CD14-positive monocyte (primary cell): Measurements from ENCODE around the gene HAUS5. TPM values are rescaled to one million over a fixed set of nuclear protein-coding genes. Genes with fewer than 3 reads are reported as not detected.

Experiments used
- DNase-seq, 3 donors: peaks; one replicate each; pipeline ENCODE4 v3.0.0-alpha.2; 2011 to 2022
- H2AFZ ChIP-seq: 2 replicates; pipeline ENCODE4 v1.6.0; 2012; ENCODE audit warnings: mild to moderate bottlenecking, low read depth, low read length, inconsistent platforms; ENCODE audit not compliant: insufficient read depth, poor library complexity, severe bottlenecking
- H3K27ac ChIP-seq, 2 donors: 1 replicate in 1 of 2; 2 replicates in 1 of 2; pipeline ENCODE4 v1.5.1; 2012 to 2013; ENCODE audit warnings: low read length in 2 of 2, control low read depth in 1 of 2, inconsistent platforms in 1 of 2, low read depth in 1 of 2, mild to moderate bottlenecking in 1 of 2
- H3K27me3 ChIP-seq, 2 donors: one replicate each; pipeline versions ENCODE4 v1.6.0 to v1.6.1; 2011 to 2013; ENCODE audit warnings: low read length in 2 of 2; ENCODE audit not compliant: control insufficient read depth in 2 of 2, insufficient read depth in 2 of 2
- H3K36me3 ChIP-seq, 2 donors: replicated peaks in 1 of 2; 1 replicate in 1 of 2; 2 replicates in 1 of 2; pipeline versions ENCODE4 v1.5.1 to v1.6.1; 2012 to 2013; ENCODE audit warnings: low read length in 2 of 2, control low read depth in 1 of 2, inconsistent platforms in 1 of 2, mild to moderate bottlenecking in 1 of 2; ENCODE audit not compliant: insufficient read depth in 2 of 2, control insufficient read depth in 1 of 2
- H3K4me1 ChIP-seq, 2 donors: 1 replicate in 1 of 2; 2 replicates in 1 of 2; pipeline versions ENCODE4 v1.5.1 to v1.6.1; 2012 to 2013; ENCODE audit warnings: low read length in 2 of 2, control low read depth in 1 of 2, inconsistent platforms in 1 of 2, mild to moderate bottlenecking in 1 of 2, moderate library complexity in 1 of 2; ENCODE audit not compliant: insufficient read depth in 2 of 2, control insufficient read depth in 1 of 2
- H3K4me2 ChIP-seq: replicated peaks from 2 replicates; pipeline ENCODE3; 2012; ENCODE audit warnings: low read length, moderate library complexity, mild to moderate bottlenecking; ENCODE audit not compliant: poor library complexity, severe bottlenecking; ENCODE audit errors: extremely low read depth
- H3K4me3 ChIP-seq, 3 experiments: fragments of 200-600 bp in 1 of 3; sonication (generic) in 1 of 3; replicated peaks in 1 of 3; 1 replicate in 2 of 3; 2 replicates in 1 of 3; pipeline ENCODE4 v1.5.1; 2011 to 2013; ENCODE audit warnings: low read length in 3 of 3, mild to moderate bottlenecking in 3 of 3, control low read depth in 2 of 3, low read depth in 2 of 3, inconsistent platforms in 1 of 3, moderate library complexity in 1 of 3
- H3K79me2 ChIP-seq: 2 replicates; pipeline ENCODE4 v1.6.0; 2012; ENCODE audit warnings: mild to moderate bottlenecking, control low read depth, inconsistent platforms, low read length, moderate library complexity; ENCODE audit not compliant: insufficient read depth
- H3K9ac ChIP-seq: 2 replicates; pipeline ENCODE4 v1.6.0; 2017; ENCODE audit warnings: low read length, mild to moderate bottlenecking; ENCODE audit not compliant: insufficient read depth, poor library complexity, severe bottlenecking
- H3K9me3 ChIP-seq, 2 donors: replicated peaks in 1 of 2; 1 replicate in 1 of 2; 2 replicates in 1 of 2; pipeline versions ENCODE4 v1.5.1 to v1.6.1; 2012 to 2013; ENCODE audit warnings: low read length in 2 of 2, control low read depth in 1 of 2; ENCODE audit not compliant: control insufficient read depth in 1 of 2, insufficient read depth in 1 of 2
- H4K20me1 ChIP-seq: 2 replicates; pipeline ENCODE4 v1.6.0; 2012; ENCODE audit warnings: mild to moderate bottlenecking, low read length, control low read depth, moderate library complexity; ENCODE audit not compliant: insufficient read depth
- H3K27ac Mint-ChIP-seq, 7 donors: one replicate each; pipeline ENCODE4 v1.8.0; 2020; ENCODE audit warnings: mild to moderate bottlenecking in 7 of 7, mixed read lengths in 7 of 7, moderate library complexity in 6 of 7, inconsistent platforms in 2 of 7
- H3K27me3 Mint-ChIP-seq, 3 donors: one replicate each; pipeline ENCODE4 v1.8.0; 2021 to 2022; ENCODE audit warnings: low read depth in 3 of 3, mild to moderate bottlenecking in 3 of 3, mixed read lengths in 3 of 3, moderate library complexity in 3 of 3, inconsistent platforms in 1 of 3
- H3K36me3 Mint-ChIP-seq, 2 donors: one replicate each; pipeline ENCODE4 v1.8.0; 2020; ENCODE audit warnings: mixed read lengths in 2 of 2, inconsistent platforms in 1 of 2, mild to moderate bottlenecking in 1 of 2
- H3K4me1 Mint-ChIP-seq: one replicate; pipeline ENCODE4 v1.8.0; 2020; ENCODE audit warnings: mild to moderate bottlenecking, mixed read lengths
- H3K4me3 Mint-ChIP-seq, 2 donors: one replicate each; pipeline ENCODE4 v1.8.0; 2020; ENCODE audit warnings: mild to moderate bottlenecking in 2 of 2, mixed read lengths in 2 of 2, moderate library complexity in 1 of 2
- H3K9me3 Mint-ChIP-seq, 7 donors: one replicate each; pipeline ENCODE4 v1.8.0; 2020 to 2022; ENCODE audit warnings: mixed read lengths in 7 of 7, mild to moderate bottlenecking in 6 of 7, moderate library complexity in 6 of 7, inconsistent platforms in 2 of 7
- CTCF ChIP-seq: fragments of 200-600 bp; IDR thresholded peaks from one replicate; pipeline ENCODE4 v1.8.0; 2022; ENCODE audit warnings: antibody characterized with exemption, mild to moderate bottlenecking
- WGBS: methylation state at CpG from one replicate; pipeline ENCODE4 v1.1.5; 2013; ENCODE audit warnings: missing lambda C conversion rate; ENCODE audit not compliant: insufficient coverage; 5-methylcytosine and 5-hydroxymethylcytosine counted together
- intact Hi-C, 2 donors: fragments of 100-400 bp; cut with micrococcal nuclease; formaldehyde crosslinking; loops; one replicate each; pipeline versions ENCODE4 v1.15.0 to v1.15.1; 2023
- polyA plus RNA-seq, 3 donors: library from polyadenylated mRNA; depleted of rRNA in 1 of 3; unstranded in 2 of 3; stranded (reverse) in 1 of 3; fragments of 300-500 nt in 2 of 3; fragments of >200 nt in 1 of 3; fragmentation: Illumina TruSeq in 2 of 3; gene quantifications; 1 replicate in 2 of 3; 2 replicates in 1 of 3; pipeline ENCODE4 v1.2.3, GENCODE V29; 2012 to 2021

The HAUS5 gene
- polyA plus RNA-seq, 3 donors, result 0.94 to 6.3 (median 0.99) TPM

- Histone ChIP-seq H2AFZ (no peak overlapping the region), H3K27me3 (peaks cover 9 to 39% of the 10 kb centered on the region in 2 donors), H3K9me3 (peaks cover 0 to 7% of the 10 kb centered on the region in 2 donors), H3K27ac (no peak overlapping the region), H3K4me3 (no peak overlapping the region), H3K79me2 (no peaks in the 10 kb centered on the region), H3K4me1 (peaks cover 0 to 6% of the 10 kb centered on the region in 2 donors), H3K4me2 (no peak overlapping the region), H4K20me1 (no peaks in the 10 kb centered on the region), H3K9ac (no peak overlapping the region), H3K36me3 (peaks cover 0 to under 1% of the 10 kb centered on the region in 2 donors)
- Mint-ChIP-seq H3K9me3 (peaks cover 0 to 9% (median 0%) of the 10 kb centered on the region in 7 donors), H3K27me3 (peaks cover 49 to 57% (median 55%) of the 10 kb centered on the region in 3 donors), H3K27ac (peak overlapping the region in 2 of 7 donors; percentile 55 to 75), H3K36me3 (no peaks in the 10 kb centered on the region), H3K4me3 (no peak overlapping the region), H3K4me1 (peaks cover 6% of the 10 kb centered on the region)
- no peak for TF ChIP-seq CTCF
- no peak for DNase-seq
- intact Hi-C loops, result no loop called here
- WGBS, result no CpG with 5 or more reads among the region's 1 CpG
Measured at GRCh38 chr19:35670686-35671085, 58.2 kb downstream of the HAUS5 start.

GRCh38 chr19:35671818-35672217, 59.3 kb downstream of the HAUS5 start:
- Histone ChIP-seq H3K4me2 (no peak overlapping the region), H3K9me3 (peaks cover 0 to 7% of the 10 kb centered on the region in 2 donors), H3K4me3 (no peak overlapping the region), H3K36me3 (no peaks in the 10 kb centered on the region), H3K27me3 (peaks cover 9 to 39% of the 10 kb centered on the region in 2 donors), H3K27ac (no peak overlapping the region), H3K79me2 (no peaks in the 10 kb centered on the region), H3K9ac (no peak overlapping the region), H3K4me1 (peaks cover 0 to 6% of the 10 kb centered on the region in 2 donors), H4K20me1 (no peaks in the 10 kb centered on the region), H2AFZ (no peak overlapping the region)
- DNase-seq, result no peak
- 67% methylated on average over 1 of the region's 3 CpGs for WGBS
- H3K27me3 Mint-ChIP-seq, result peaks cover 55 to 64% (median 59%) of the 10 kb centered on the region in 3 donors
- H3K36me3 Mint-ChIP-seq, result no peaks in the 10 kb centered on the region
- H3K4me3 Mint-ChIP-seq, result peak overlapping the region in 1 of 2 donors; percentile 22
- peaks cover 0 to 9% (median 0%) of the 10 kb centered on the region in 7 donors for H3K9me3 Mint-ChIP-seq
- TF ChIP-seq CTCF, result no peak
- intact Hi-C loops, result no loop called here
- no peak overlapping the region for H3K27ac Mint-ChIP-seq
- peaks cover 6% of the 10 kb centered on the region for H3K4me1 Mint-ChIP-seq
